ENCODE results near the gene MED9. TPM values are rescaled to one million over a fixed set of nuclear protein-coding genes. Genes with fewer than 3 reads are reported as not detected.

The MED9 gene
- total and polyA plus RNA-seq, 9 of the 15 experiments (the other 6 are each of a cell fraction or from before 2014, with no cell fraction given): 2.2 to 15.8 (median 12.7) TPM

DNA sequence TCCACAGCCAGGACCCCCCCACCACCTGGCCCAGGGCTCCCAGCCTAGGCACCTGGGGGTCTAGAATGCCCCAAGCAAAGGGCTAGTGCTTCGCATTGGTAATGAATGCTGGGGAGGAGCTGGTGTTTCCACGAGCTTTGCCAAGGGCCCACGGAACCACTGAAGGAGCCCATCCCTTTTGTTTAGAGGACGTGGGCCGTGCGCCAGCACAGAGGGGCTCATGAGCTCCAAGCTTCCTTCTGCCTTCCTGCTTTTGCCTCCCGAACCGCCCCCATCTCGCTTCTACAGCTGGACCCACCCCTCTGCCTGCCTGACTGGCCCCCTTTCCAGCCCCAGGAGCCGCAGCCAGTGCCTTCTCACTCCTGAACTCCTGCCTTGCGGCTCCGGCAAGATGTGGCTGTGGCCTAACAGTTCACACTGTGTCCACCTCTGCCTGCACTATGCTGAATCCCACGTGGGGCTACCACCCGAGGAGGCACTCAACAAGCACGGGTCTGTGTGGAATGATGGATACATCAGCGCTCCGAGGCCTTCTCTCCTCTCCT, 51.2 kb downstream of the MED9 start:
- H3K9me3 ChIP-seq (replicated peaks; ENCODE audit: control insufficient read depth, insufficient read depth, low read depth, low read length): no peaks in the 10 kb centered on the region
- in situ Hi-C loops (cut with MboI) (no loop called here), intact Hi-C loops (cut with micrococcal nuclease) (no loop called here)
- DNase-seq (ENCODE audit: extremely low read depth in 1 of 4, low spot score in 3 of 4) (no peak), ATAC-seq (no peak), FAIRE-seq (no peak)
- 62% methylated on average over 15 of the region's 17 CpGs for WGBS (ENCODE audit: insufficient coverage, low coverage, missing lambda C conversion rate)
- no peak overlapping the region for H2AFZ ChIP-seq (ENCODE audit: low read depth, low read length)
- no peaks in the 10 kb centered on the region for H3K27me3 ChIP-seq (ENCODE audit: control insufficient read depth in 2 of 2, insufficient read depth in 2 of 2, low read length in 2 of 2)
- no peak for TF ChIP-seq ELF4 (CRISPR knock-in tag; IDR thresholded peaks at IDR 0.05)
- TF ChIP-seq BHLHE40 (IDR thresholded peaks at IDR 0.05; ENCODE audit: low read length): no peak
- TF ChIP-seq FOXJ3 (CRISPR knock-in tag; IDR thresholded peaks at IDR 0.05): no peak
- TF ChIP-seq HDAC2 (IDR thresholded peaks at IDR 0.05): no peak
- TF ChIP-seq NFIC (IDR thresholded peaks at IDR 0.05): no peak
- TF ChIP-seq NR1H2 (CRISPR knock-in tag; IDR thresholded peaks at IDR 0.05): no peak
- H3K9me1 ChIP-seq (ENCODE audit: control insufficient read depth, insufficient read depth, low read length): no peaks in the 10 kb centered on the region
- peaks cover 0 to 13% of the 10 kb centered on the region in 2 experiments; a peak in 2 of 5 replicates for H3K4me1 ChIP-seq (replicated peaks in 1 of 2; ENCODE audit: control insufficient read depth in 2 of 2, insufficient read depth in 2 of 2, low read length in 2 of 2)
- H3K79me2 ChIP-seq (ENCODE audit: control insufficient read depth, insufficient read depth, low read length): no peaks in the 10 kb centered on the region
- CTCF ChIA-PET (ENCODE audit: low intra/inter-chr PET ratio): no interaction called here
- H4K20me1 ChIP-seq (replicated peaks; ENCODE audit: control insufficient read depth, insufficient read depth, low read length): no peaks in the 10 kb centered on the region
- POLR2A ChIA-PET: interaction anchor here (0.8 kb wide), 1 partner anchor 39 kb away, joined by 3 read pairs; no protein-coding TSS in a partner anchor
- BruUV-seq (replicated peaks): no TSS peak
- no peak overlapping the region for H3K4me3 ChIP-seq
- no peak overlapping the region for H3K9ac ChIP-seq (ENCODE audit: insufficient read depth in 1 of 2, low read depth in 2 of 2, low read length in 2 of 2)
- no peaks in the 10 kb centered on the region for H3K36me3 ChIP-seq (ENCODE audit: control insufficient read depth, insufficient read depth, low read length)
- no peak overlapping the region for H3K4me2 ChIP-seq (ENCODE audit: insufficient read depth, low read length)
- H3K27ac ChIP-seq (ENCODE audit: extremely low read depth, low read depth, low read length): no peak overlapping the region

Data from K562 (cell line).